ENCODE measurements around the gene ELP2.

ELP2 gene

GRCh38 chr18:36179562-36180355, 50.1 kb downstream of the ELP2 start:
- Mint-ChIP-seq H3K27me3 (no peaks in the 10 kb centered on the region), H3K4me1 (ENCODE audit: low read depth in 2 of 2) (peaks cover 4 to 5% of the 10 kb centered on the region in 2 donors), H3K36me3 (ENCODE audit: insufficient read depth) (peaks cover 18% of the 10 kb centered on the region), H3K9me3 (no peaks in the 10 kb centered on the region), H3K27ac (peak overlapping the region in 1 of 2 donors; percentile 25), H3K4me3 (no peak overlapping the region)
- ATAC-seq (replicated peaks), result no peak
- no peak for DNase-seq

- DNase-seq (no peak), ATAC-seq (replicated peaks) (no peak)
- no peaks in the 10 kb centered on the region for H3K4me1 Mint-ChIP-seq (ENCODE audit: low read depth in 2 of 2)
- peak overlapping the region in 1 of 2 donors; percentile 24 for H3K27ac Mint-ChIP-seq
- H3K36me3 Mint-ChIP-seq (ENCODE audit: insufficient read depth), result peaks cover 16% of the 10 kb centered on the region
- H3K9me3 Mint-ChIP-seq, result no peaks in the 10 kb centered on the region
- H3K4me3 Mint-ChIP-seq, result no peak overlapping the region
- H3K27me3 Mint-ChIP-seq, result no peaks in the 10 kb centered on the region
Observed at GRCh38 chr18:36181441-36181840, 51.7 kb downstream of the ELP2 start.

- no peak overlapping the region for H3K4me3 Mint-ChIP-seq
- peaks cover 15% of the 10 kb centered on the region for H3K36me3 Mint-ChIP-seq (ENCODE audit: insufficient read depth)
- no peak for ATAC-seq (replicated peaks)
- peak overlapping the region in 1 of 2 donors; percentile 24 for H3K27ac Mint-ChIP-seq
- peaks cover 0 to under 1% of the 10 kb centered on the region in 2 donors for H3K4me1 Mint-ChIP-seq (ENCODE audit: low read depth in 2 of 2)
- no peaks in the 10 kb centered on the region for H3K9me3 Mint-ChIP-seq
- no peak for DNase-seq
- H3K27me3 Mint-ChIP-seq, result no peaks in the 10 kb centered on the region
Observed at GRCh38 chr18:36181898-36182506, 52.3 kb downstream of the ELP2 start.

GRCh38 chr18:36183033-36183432, 53.3 kb downstream of the ELP2 start:
- Mint-ChIP-seq H3K9me3 (no peaks in the 10 kb centered on the region), H3K4me1 (ENCODE audit: low read depth in 2 of 2) (peaks cover 3 to 4% of the 10 kb centered on the region in 2 donors), H3K27me3 (peaks cover 2 to 3% of the 10 kb centered on the region in 2 donors), H3K27ac (peak overlapping the region in 1 of 2 donors; percentile 21), H3K4me3 (no peak overlapping the region), H3K36me3 (ENCODE audit: insufficient read depth) (peaks cover 14% of the 10 kb centered on the region)
- no peak for DNase-seq
- no peak for ATAC-seq (replicated peaks)

DNA sequence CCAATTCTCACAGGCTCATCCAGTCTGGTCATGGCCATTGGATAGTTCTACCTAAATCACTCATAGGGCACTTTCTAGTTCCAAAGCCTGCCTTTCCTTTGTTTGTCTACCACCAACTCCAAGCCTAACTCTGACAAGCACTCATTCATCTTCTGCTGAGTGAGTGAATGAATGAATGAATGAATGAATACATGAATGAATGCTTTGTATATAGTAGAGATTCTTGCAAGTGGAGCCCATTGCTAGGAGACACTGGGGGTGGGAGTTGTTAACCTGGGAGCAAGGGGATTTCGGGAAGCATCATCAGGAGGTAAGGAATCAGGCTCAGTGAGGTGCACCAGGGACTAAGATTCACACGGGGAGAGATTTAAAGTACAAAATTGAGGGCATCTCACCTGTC, 54.3 kb downstream of the ELP2 start:
- H3K27me3 Mint-ChIP-seq, result peaks cover 12 to 13% of the 10 kb centered on the region in 2 donors
- H3K27ac Mint-ChIP-seq, result peak overlapping the region; percentile 14 to 21
- no peaks in the 10 kb centered on the region for H3K9me3 Mint-ChIP-seq
- ATAC-seq (replicated peaks) (no peak), DNase-seq (no peak)
- peaks cover 7 to 11% of the 10 kb centered on the region in 2 donors for H3K4me1 Mint-ChIP-seq (ENCODE audit: low read depth in 2 of 2)
- H3K4me3 Mint-ChIP-seq, result no peak overlapping the region
- H3K36me3 Mint-ChIP-seq (ENCODE audit: insufficient read depth), result peaks cover 12% of the 10 kb centered on the region

GRCh38 chr18:36185157-36185556, 55.5 kb downstream of the ELP2 start:
- DNase-seq (no peak), ATAC-seq (replicated peaks) (no peak)
- peaks cover 20 to 21% of the 10 kb centered on the region in 2 donors for H3K27me3 Mint-ChIP-seq
- H3K4me3 Mint-ChIP-seq, result peak overlapping the region in 1 of 2 donors; percentile 84
- H3K36me3 Mint-ChIP-seq (ENCODE audit: insufficient read depth), result peaks cover 5% of the 10 kb centered on the region
- H3K4me1 Mint-ChIP-seq (ENCODE audit: low read depth in 2 of 2), result peaks cover 7 to 11% of the 10 kb centered on the region in 2 donors
- H3K27ac Mint-ChIP-seq, result no peak overlapping the region
- no peaks in the 10 kb centered on the region for H3K9me3 Mint-ChIP-seq

DNA sequence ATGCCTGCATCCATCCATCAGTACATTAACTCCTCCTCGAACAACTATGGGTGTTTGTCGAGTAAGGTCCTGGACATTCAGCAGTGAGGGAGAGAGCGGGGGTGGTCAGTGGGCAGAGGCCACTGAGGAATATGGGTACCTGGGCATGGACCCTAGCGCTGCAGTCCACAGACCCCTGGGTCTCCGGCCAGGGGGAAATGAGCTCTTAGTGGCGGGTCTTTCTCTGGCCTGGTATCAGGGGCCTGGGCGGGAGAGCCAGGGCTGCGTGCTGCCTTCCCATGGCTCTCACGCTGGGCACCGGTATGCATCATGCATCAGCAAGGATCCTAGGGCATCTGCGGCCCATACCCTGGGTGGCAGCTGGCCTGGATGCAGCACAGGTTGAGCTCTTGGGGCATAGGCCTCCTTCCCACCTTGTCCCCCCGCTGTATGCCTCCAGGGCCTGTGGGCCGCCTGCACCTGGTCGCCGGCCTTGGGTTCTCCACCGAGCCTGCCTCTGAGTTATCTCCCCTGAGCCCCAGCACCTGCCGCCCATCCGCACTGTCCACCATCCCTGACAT, 56.3 kb downstream of the ELP2 start:
- Mint-ChIP-seq H3K27ac (no peak overlapping the region), H3K4me3 (peak overlapping the region; percentile 84), H3K9me3 (no peaks in the 10 kb centered on the region), H3K4me1 (ENCODE audit: low read depth in 2 of 2) (peaks cover 7 to 11% of the 10 kb centered on the region in 2 donors), H3K36me3 (ENCODE audit: insufficient read depth) (peaks cover 5% of the 10 kb centered on the region), H3K27me3 (peaks cover 20 to 25% of the 10 kb centered on the region in 2 donors)
- no peak for ATAC-seq (replicated peaks)
- DNase-seq, result no peak

GRCh38 chr18:36186461-36187192, 56.9 kb downstream of the ELP2 start:
- DNase-seq, result no peak
- H3K4me3 Mint-ChIP-seq, result peak overlapping the region; percentile 84
- ATAC-seq (replicated peaks), result peak; percentile 45
- peaks cover 5% of the 10 kb centered on the region for H3K36me3 Mint-ChIP-seq (ENCODE audit: insufficient read depth)
- H3K27me3 Mint-ChIP-seq, result peaks cover 24 to 28% of the 10 kb centered on the region in 2 donors
- H3K27ac Mint-ChIP-seq, result no peak overlapping the region
- no peaks in the 10 kb centered on the region for H3K9me3 Mint-ChIP-seq
- H3K4me1 Mint-ChIP-seq (ENCODE audit: low read depth in 2 of 2), result peaks cover 7 to 11% of the 10 kb centered on the region in 2 donors

DNA sequence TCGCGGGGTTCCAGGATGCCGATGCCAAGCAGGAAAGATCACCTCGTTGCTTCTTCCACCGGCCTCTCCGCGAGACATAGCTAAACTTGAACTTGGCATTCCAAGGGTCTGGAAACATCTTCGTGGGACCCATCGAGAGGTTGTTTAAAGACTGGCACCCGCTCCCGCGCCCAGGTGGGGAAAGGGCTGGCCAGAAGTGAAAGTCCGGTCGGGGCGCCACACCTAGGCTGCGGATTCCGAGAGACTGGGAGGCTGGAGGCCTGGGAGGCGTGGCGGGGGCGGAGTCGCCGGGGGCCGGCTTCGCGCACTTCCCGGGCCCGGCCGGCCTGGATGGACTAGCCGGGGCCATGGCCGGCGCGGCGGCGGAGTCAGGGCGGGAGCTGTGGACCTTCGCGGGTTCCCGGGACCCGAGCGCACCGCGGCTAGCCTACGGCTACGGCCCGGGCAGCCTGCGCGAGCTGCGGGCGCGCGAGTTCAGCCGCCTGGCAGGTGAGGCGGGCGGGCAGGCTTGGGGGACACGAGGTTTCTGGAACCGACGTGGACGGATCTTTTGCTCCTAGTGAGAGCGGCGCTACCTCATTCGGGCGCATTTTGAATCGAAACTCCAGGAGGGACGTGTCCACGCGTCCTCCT, 57.6 kb downstream of the ELP2 start, which contains the start of gene MOCOS:
MOCOS (plus strand) TSS at position 305 of the 633 bp plus-strand sequence; CDS start at position 348, 43 bp downstream.
- DNase-seq (peak; percentile 20 to 29 (median 29)), ATAC-seq (replicated peaks) (peak; percentile 80)
- Mint-ChIP-seq H3K9me3 (no peaks in the 10 kb centered on the region), H3K27ac (no peak within 1 kb of the TSS), H3K27me3 (peaks cover 26 to 28% of the 10 kb centered on the region in 2 donors), H3K4me1 (ENCODE audit: low read depth in 2 of 2) (peaks cover 7 to 11% of the 10 kb centered on the region in 2 donors), H3K4me3 (peak within 1 kb of the TSS; percentile 84), H3K36me3 (ENCODE audit: insufficient read depth) (peaks cover 5% of the 10 kb centered on the region)

DNA sequence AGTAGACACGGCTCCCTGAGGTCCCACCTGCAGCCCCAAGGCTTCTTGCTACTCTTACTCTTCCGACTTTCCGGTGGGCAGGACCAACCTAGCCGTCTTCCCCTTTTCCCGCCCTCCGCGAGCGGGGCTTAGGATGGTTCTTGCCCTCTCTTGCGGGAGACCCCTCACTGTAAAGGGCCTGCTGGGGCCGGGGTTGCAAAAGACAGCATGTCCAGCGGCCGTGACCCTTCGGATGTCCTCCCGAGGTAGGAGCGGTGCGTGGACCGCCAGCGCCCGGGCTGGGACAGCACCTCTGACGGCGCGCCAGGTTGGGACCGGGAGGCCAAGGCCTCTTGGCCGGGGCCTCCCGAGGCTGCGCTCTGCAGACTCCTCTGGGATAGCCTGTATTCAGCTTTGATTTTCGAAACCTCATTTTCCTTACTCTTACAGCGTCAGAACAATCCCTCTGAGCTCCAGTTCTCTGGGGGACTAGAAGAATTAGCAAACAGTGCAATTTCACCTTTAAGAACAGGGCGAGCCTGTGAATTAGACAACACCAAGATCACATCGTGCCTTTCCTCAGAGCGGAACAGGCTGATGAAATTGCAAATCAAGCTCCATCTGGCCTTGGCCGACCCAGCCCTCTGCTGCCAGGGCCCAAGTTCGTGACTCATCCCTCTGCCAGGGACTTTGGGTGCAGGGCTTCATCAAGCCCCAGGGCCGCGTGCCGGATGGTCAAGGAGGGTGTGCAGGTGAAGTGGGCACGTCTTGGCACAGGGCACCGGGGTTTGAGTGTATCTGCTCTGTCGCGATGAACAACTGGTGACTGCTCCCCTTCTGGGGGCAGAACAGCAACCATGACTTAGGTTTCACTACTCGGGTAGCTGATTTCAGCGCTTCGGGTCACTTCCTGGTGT, 58.4 kb downstream of the ELP2 start:
- Mint-ChIP-seq H3K36me3 (ENCODE audit: insufficient read depth) (peaks cover 5% of the 10 kb centered on the region), H3K4me1 (ENCODE audit: low read depth in 2 of 2) (peaks cover 7 to 11% of the 10 kb centered on the region in 2 donors), H3K4me3 (peak overlapping the region; percentile 84), H3K9me3 (no peaks in the 10 kb centered on the region), H3K27me3 (peaks cover 26 to 28% of the 10 kb centered on the region in 2 donors), H3K27ac (no peak overlapping the region)
- DNase-seq (no peak), ATAC-seq (replicated peaks) (no peak)

DNA sequence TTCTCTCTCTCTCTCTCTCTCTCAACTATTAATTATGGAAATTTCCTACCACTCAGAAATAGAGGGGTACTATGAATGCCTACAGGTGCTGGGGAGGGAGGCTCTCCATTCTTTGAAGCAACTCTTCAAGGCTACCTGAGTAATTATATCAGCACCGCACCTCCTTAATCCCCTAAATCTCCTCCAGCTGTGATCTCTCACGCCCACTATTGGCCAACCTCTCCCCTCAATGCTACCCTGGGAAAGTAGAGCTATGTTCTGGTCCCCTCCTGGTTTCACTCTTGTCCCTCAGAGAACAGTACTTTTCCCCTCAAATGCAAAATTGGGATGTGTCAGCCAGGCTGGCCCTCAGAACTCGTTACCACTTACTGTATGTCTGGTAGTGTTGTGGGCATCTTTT, 59.2 kb downstream of the ELP2 start:
- Mint-ChIP-seq H3K36me3 (ENCODE audit: insufficient read depth) (peaks cover 5% of the 10 kb centered on the region), H3K27ac (no peak overlapping the region), H3K4me3 (peak overlapping the region; percentile 84), H3K27me3 (peaks cover 26 to 28% of the 10 kb centered on the region in 2 donors), H3K4me1 (ENCODE audit: low read depth in 2 of 2) (peaks cover 7 to 11% of the 10 kb centered on the region in 2 donors), H3K9me3 (no peaks in the 10 kb centered on the region)
- no peak for ATAC-seq (replicated peaks)
- DNase-seq, result no peak

GRCh38 chr18:36189486-36189885, 59.8 kb downstream of the ELP2 start:
- H3K27me3 Mint-ChIP-seq, result peaks cover 26 to 28% of the 10 kb centered on the region in 2 donors
- no peak for ATAC-seq (replicated peaks)
- peaks cover 7 to 11% of the 10 kb centered on the region in 2 donors for H3K4me1 Mint-ChIP-seq (ENCODE audit: low read depth in 2 of 2)
- no peaks in the 10 kb centered on the region for H3K9me3 Mint-ChIP-seq
- H3K36me3 Mint-ChIP-seq (ENCODE audit: insufficient read depth), result peaks cover 5% of the 10 kb centered on the region
- H3K27ac Mint-ChIP-seq, result no peak overlapping the region
- H3K4me3 Mint-ChIP-seq, result peak overlapping the region in 1 of 2 donors; percentile 84
- no peak for DNase-seq

Data from effector memory CD8-positive, alpha-beta T cell (primary cell).